Fibroblast of lung (primary cell): ENCODE data around the gene IL32. TPM values are rescaled to one million over a fixed set of nuclear protein-coding genes. Genes with fewer than 3 reads are reported as not detected.

Experiments used
- DNase-seq, 2 donors: peaks; one replicate each; pipeline versions ENCODE4 v3.0.0 to v3.0.0-alpha.2; 2010; ENCODE audit warnings: low read depth in 2 of 2
- H2AFZ ChIP-seq: 2 replicates; pipeline ENCODE4 v1.5.1; 2012; ENCODE audit warnings: low read length, control low read depth, inconsistent platforms
- H3K27ac ChIP-seq: 2 replicates; pipeline ENCODE4 v1.5.1; 2011; ENCODE audit warnings: low read length, control low read depth; ENCODE audit not compliant: insufficient read depth
- H3K27me3 ChIP-seq: 2 replicates; pipeline ENCODE4 v1.5.1; 2011; ENCODE audit warnings: mild to moderate bottlenecking, low read length; ENCODE audit not compliant: control insufficient read depth, insufficient read depth
- H3K36me3 ChIP-seq: 2 replicates; pipeline ENCODE4 v1.5.1; 2011; ENCODE audit warnings: low read length; ENCODE audit not compliant: control insufficient read depth, insufficient read depth
- H3K4me1 ChIP-seq: 2 replicates; pipeline ENCODE4 v1.5.1; 2011; ENCODE audit warnings: low read length; ENCODE audit not compliant: control insufficient read depth, insufficient read depth; ENCODE audit errors: extremely low read depth
- H3K4me2 ChIP-seq: 2 replicates; pipeline ENCODE4 v1.5.1; 2011; ENCODE audit warnings: low read length, control low read depth; ENCODE audit not compliant: insufficient read depth; ENCODE audit errors: extremely low read depth
- H3K4me3 ChIP-seq, 4 experiments: fragments of 200-600 bp in 1 of 4; sonication (generic) in 1 of 4; replicated peaks in 1 of 4; 2 replicates each; pipeline ENCODE4 v1.5.1; 2011 to 2016; ENCODE audit warnings: low read length in 4 of 4, low read depth in 3 of 4, mild to moderate bottlenecking in 3 of 4, control low read depth in 2 of 4, inconsistent platforms in 1 of 4, mixed read lengths in 1 of 4; ENCODE audit not compliant: insufficient read depth in 1 of 4; ENCODE audit errors: control extremely low read depth in 1 of 4
- H3K79me2 ChIP-seq: 2 replicates; pipeline ENCODE4 v1.5.1; 2012; ENCODE audit warnings: mild to moderate bottlenecking, low read length, inconsistent platforms; ENCODE audit not compliant: control insufficient read depth, insufficient read depth
- H3K9ac ChIP-seq: 2 replicates; pipeline ENCODE4 v1.5.1; 2011; ENCODE audit warnings: mild to moderate bottlenecking, low read length, control low read depth; ENCODE audit not compliant: insufficient read depth
- H3K9me3 ChIP-seq: 2 replicates; pipeline ENCODE4 v1.5.1; 2012; ENCODE audit warnings: low read depth, low read length; ENCODE audit not compliant: control insufficient read depth, insufficient read depth
- H4K20me1 ChIP-seq: 2 replicates; pipeline ENCODE4 v1.5.1; 2011; ENCODE audit warnings: low read length; ENCODE audit not compliant: control insufficient read depth, insufficient read depth; ENCODE audit errors: extremely low read depth
- CTCF ChIP-seq, 2 donors: IDR thresholded peaks in 1 of 2; conservative IDR thresholded peaks in 1 of 2; 1 replicate in 1 of 2; 2 replicates in 1 of 2; pipeline ENCODE4 v1.5.1; 2011 to 2012; ENCODE audit warnings: low read length in 2 of 2, control low read depth in 1 of 2, inconsistent platforms in 1 of 2, low read depth in 1 of 2, mild to moderate bottlenecking in 1 of 2
- EZH2 ChIP-seq: IDR thresholded peaks from 2 replicates; pipeline ENCODE4 v1.5.1; 2012; ENCODE audit warnings: low read length, control low read depth, mild to moderate bottlenecking; ENCODE audit errors: missing control alignments
- polyA plus RNA-seq, 2 donors: library from polyadenylated mRNA; depleted of rRNA in 1 of 2; stranded (reverse) in 1 of 2; unstranded in 1 of 2; fragments of >200 nt; gene quantifications; 2 replicates each; pipeline ENCODE4 v1.2.1, GENCODE V29; 2011 to 2012; ENCODE audit warnings: missing spikeins in 1 of 2
- total RNA-seq: library from RNA; depleted of rRNA; stranded (reverse); fragments of >200 nt; gene quantifications from 2 replicates; pipeline ENCODE4 v1.2.1, GENCODE V29; 2014

IL32 gene
- total and polyA plus RNA-seq, 2 donors (not counting 1 experiment from before 2014, with no cell fraction given): 4.1 to 5.1 TPM

GRCh38 chr16:3049921-3050481 is 15.4 kb upstream of the IL32 start:
- Histone ChIP-seq H4K20me1 (no peaks in the 10 kb centered on the region), H3K9me3 (no peaks in the 10 kb centered on the region), H3K9ac (no peak overlapping the region), H3K36me3 (no peaks in the 10 kb centered on the region), H2AFZ (no peak overlapping the region), H3K4me1 (no peaks in the 10 kb centered on the region), H3K27me3 (peaks cover 38% of the 10 kb centered on the region), H3K4me2 (no peak overlapping the region), H3K4me3 (no peak overlapping the region), H3K27ac (no peak overlapping the region), H3K79me2 (no peaks in the 10 kb centered on the region)
- TF ChIP-seq EZH2: no peak
- TF ChIP-seq CTCF (conservative IDR thresholded peaks at IDR 0.05 in 1 of 2, IDR thresholded peaks at IDR 0.05 in 1 of 2; ENCODE audit: low read depth in 1 of 2, low read length in 2 of 2): no peak
- no peak for DNase-seq

GRCh38 chr16:3050487-3050886 is 15.0 kb upstream of the IL32 start:
- peaks cover 36% of the 10 kb centered on the region for H3K27me3 ChIP-seq
- TF ChIP-seq EZH2 (no peak), CTCF (conservative IDR thresholded peaks at IDR 0.05 in 1 of 2, IDR thresholded peaks at IDR 0.05 in 1 of 2; ENCODE audit: low read depth in 1 of 2, low read length in 2 of 2) (no peak)

GRCh38 chr16:3051009-3051408 is 14.4 kb upstream of the IL32 start:
- Histone ChIP-seq H3K9me3 (no peaks in the 10 kb centered on the region), H2AFZ (no peak overlapping the region), H3K27ac (no peak overlapping the region), H3K36me3 (no peaks in the 10 kb centered on the region), H3K4me2 (no peak overlapping the region), H3K9ac (no peak overlapping the region), H3K4me3 (no peak overlapping the region), H3K79me2 (no peaks in the 10 kb centered on the region), H4K20me1 (no peaks in the 10 kb centered on the region), H3K27me3 (peaks cover 32% of the 10 kb centered on the region), H3K4me1 (no peaks in the 10 kb centered on the region)
- DNase-seq: no peak
- TF ChIP-seq EZH2 (no peak), CTCF (conservative IDR thresholded peaks at IDR 0.05 in 1 of 2, IDR thresholded peaks at IDR 0.05 in 1 of 2; ENCODE audit: low read depth in 1 of 2, low read length in 2 of 2) (no peak)

More at GRCh38 chr16:3050487-3050886, 15.0 kb upstream of the IL32 start:
- Histone ChIP-seq H3K4me1 (no peaks in the 10 kb centered on the region), H3K4me2 (no peak overlapping the region), H3K9me3 (no peaks in the 10 kb centered on the region), H3K79me2 (no peaks in the 10 kb centered on the region), H3K4me3 (no peak overlapping the region), H4K20me1 (no peaks in the 10 kb centered on the region), H3K9ac (no peak overlapping the region), H2AFZ (no peak overlapping the region), H3K27ac (no peak overlapping the region), H3K36me3 (no peaks in the 10 kb centered on the region)
- DNase-seq: no peak
